H9 (cell line): ENCODE measurements around the gene NRXN2. TPM values are rescaled to one million over a fixed set of nuclear protein-coding genes. Genes with fewer than 3 reads are reported as not detected.

Experiments
- DNase-seq: peaks from one replicate; pipeline ENCODE4 v3.0.0-alpha.2; 2017
- H2AFZ ChIP-seq: one replicate; pipeline ENCODE4 v1.6.1; 2013; ENCODE audit warnings: mild to moderate bottlenecking, low read length, control low read depth, moderate library complexity
- H2AK5ac ChIP-seq: 2 replicates; pipeline ENCODE4 v1.6.1; 2013; ENCODE audit warnings: low read length, control low read depth, mixed read lengths; ENCODE audit not compliant: insufficient read length
- H2BK120ac ChIP-seq: one replicate; pipeline ENCODE4 v1.6.1; 2013; ENCODE audit warnings: low read depth, mild to moderate bottlenecking, low read length, control low read depth, inconsistent platforms; ENCODE audit not compliant: poor library complexity, severe bottlenecking
- H2BK12ac ChIP-seq: 2 replicates; pipeline ENCODE4 v1.6.1; 2013; ENCODE audit warnings: low read length, control low read depth, mixed read lengths, low read depth; ENCODE audit not compliant: insufficient read length
- H2BK15ac ChIP-seq: 2 replicates; pipeline ENCODE4 v1.6.1; 2013; ENCODE audit warnings: low read depth, low read length, control low read depth
- H2BK20ac ChIP-seq: one replicate; pipeline ENCODE4 v1.6.1; 2013; ENCODE audit warnings: low read depth, mild to moderate bottlenecking, low read length, control low read depth, inconsistent platforms; ENCODE audit not compliant: poor library complexity, severe bottlenecking
- H2BK5ac ChIP-seq: 2 replicates; pipeline ENCODE4 v1.6.1; 2013; ENCODE audit warnings: low read length, control low read depth, mixed read lengths; ENCODE audit not compliant: insufficient read length
- H3K14ac ChIP-seq: 2 replicates; pipeline ENCODE4 v1.6.1; 2013; ENCODE audit warnings: low read length, control low read depth; ENCODE audit not compliant: insufficient read depth
- H3K18ac ChIP-seq: 2 replicates; pipeline ENCODE4 v1.6.1; 2013; ENCODE audit warnings: low read depth, mild to moderate bottlenecking, mixed read lengths, low read length, control low read depth; ENCODE audit not compliant: insufficient read length
- H3K23ac ChIP-seq: 2 replicates; pipeline ENCODE4 v1.6.1; 2013; ENCODE audit warnings: low read length, control low read depth, mixed read lengths, low read depth; ENCODE audit not compliant: insufficient read length
- H3K23me2 ChIP-seq: 2 replicates; pipeline ENCODE4 v1.6.1; 2013; ENCODE audit warnings: low read depth, mild to moderate bottlenecking, mixed read lengths, low read length, control low read depth; ENCODE audit not compliant: insufficient read length, poor library complexity, severe bottlenecking
- H3K27ac ChIP-seq: 2 replicates; pipeline ENCODE4 v1.5.1; 2013; ENCODE audit warnings: low read length, control low read depth, mixed read lengths, low read depth; ENCODE audit not compliant: insufficient read length
- H3K27me3 ChIP-seq: 2 replicates; pipeline ENCODE4 v1.6.1; 2013; ENCODE audit warnings: low read length, control low read depth, inconsistent platforms; ENCODE audit not compliant: insufficient read depth
- H3K4ac ChIP-seq: 2 replicates; pipeline ENCODE4 v1.6.1; 2013; ENCODE audit warnings: low read depth, mild to moderate bottlenecking, control low read depth, inconsistent platforms, low read length, moderate library complexity
- H3K4me1 ChIP-seq: 2 replicates; pipeline ENCODE4 v1.6.1; 2013; ENCODE audit warnings: low read length, control low read depth, inconsistent platforms; ENCODE audit not compliant: insufficient read depth
- H3K4me2 ChIP-seq: 2 replicates; pipeline ENCODE4 v1.6.1; 2013; ENCODE audit warnings: low read length, control low read depth, mixed read lengths; ENCODE audit not compliant: insufficient read length, insufficient read depth
- H3K56ac ChIP-seq: 2 replicates; pipeline ENCODE4 v1.6.1; 2013; ENCODE audit warnings: low read depth, mild to moderate bottlenecking, mixed read lengths, low read length, control low read depth; ENCODE audit not compliant: insufficient read length
- H3K79me1 ChIP-seq: 2 replicates; pipeline ENCODE4 v1.6.1; 2013; ENCODE audit warnings: low read depth, mild to moderate bottlenecking, moderate library complexity, low read length, control low read depth, inconsistent platforms; ENCODE audit not compliant: insufficient read depth, poor library complexity, severe bottlenecking
- H3K79me2 ChIP-seq: 2 replicates; pipeline ENCODE4 v1.6.1; 2013; ENCODE audit warnings: low read length, control low read depth, inconsistent platforms; ENCODE audit not compliant: insufficient read depth
- H3K9ac ChIP-seq: 2 replicates; pipeline ENCODE4 v1.6.1; 2013; ENCODE audit warnings: low read length, control low read depth, mixed read lengths; ENCODE audit not compliant: insufficient read length; ENCODE audit errors: extremely low read depth
- H3K9me3 ChIP-seq: one replicate; pipeline ENCODE4 v1.6.1; 2013; ENCODE audit warnings: low read depth, low read length, inconsistent platforms; ENCODE audit not compliant: control insufficient read depth
- H3T11ph ChIP-seq: one replicate; pipeline ENCODE4 v1.6.1; 2013; ENCODE audit warnings: mild to moderate bottlenecking, low read length, control low read depth, inconsistent platforms
- H4K20me1 ChIP-seq: one replicate; pipeline ENCODE4 v1.6.1; 2013; ENCODE audit not compliant: control insufficient read depth, insufficient read length, insufficient read depth
- H4K5ac ChIP-seq: 2 replicates; pipeline ENCODE4 v1.6.1; 2013; ENCODE audit warnings: low read depth, mild to moderate bottlenecking, mixed read lengths, low read length, control low read depth; ENCODE audit not compliant: insufficient read length
- H4K8ac ChIP-seq: replicated peaks from 2 replicates; pipeline ENCODE4 v1.6.1; 2013; ENCODE audit warnings: low read length, control low read depth, mixed read lengths, low read depth; ENCODE audit not compliant: insufficient read length
- H4K91ac ChIP-seq: 2 replicates; pipeline ENCODE4 v1.6.1; 2013; ENCODE audit warnings: low read depth, mild to moderate bottlenecking, moderate library complexity, mixed read lengths, low read length, control low read depth; ENCODE audit not compliant: insufficient read length
- H3K27ac Mint-ChIP-seq, 3 experiments: 2 replicates in 2 of 3; 3 replicates in 1 of 3; pipeline ENCODE4 v1.8.0; 2020 to 2021; ENCODE audit warnings: mixed read lengths in 3 of 3, mild to moderate bottlenecking in 1 of 3, moderate library complexity in 1 of 3
- H3K27me3 Mint-ChIP-seq: 2 replicates; pipeline ENCODE4 v1.8.0; 2021; ENCODE audit warnings: low read depth, mild to moderate bottlenecking, moderate library complexity, mixed read lengths
- H3K36me3 Mint-ChIP-seq, 3 experiments: 2 replicates in 2 of 3; 3 replicates in 1 of 3; pipeline ENCODE4 v1.8.0; 2020 to 2021; ENCODE audit warnings: low read depth in 3 of 3, mixed read lengths in 3 of 3; ENCODE audit not compliant: insufficient read depth in 1 of 3
- H3K4me1 Mint-ChIP-seq, 2 experiments: 2 replicates each; pipeline ENCODE4 v1.8.0; 2020; ENCODE audit warnings: mixed read lengths in 2 of 2
- H3K4me3 Mint-ChIP-seq, 2 experiments: 2 replicates in 1 of 2; 3 replicates in 1 of 2; pipeline ENCODE4 v1.8.0; 2020 to 2021; ENCODE audit warnings: mild to moderate bottlenecking in 2 of 2, mixed read lengths in 2 of 2, moderate library complexity in 1 of 2
- H3K9me3 Mint-ChIP-seq, 2 experiments: 2 replicates in 1 of 2; 3 replicates in 1 of 2; pipeline ENCODE4 v1.8.0; 2020; ENCODE audit warnings: mild to moderate bottlenecking in 2 of 2, mixed read lengths in 2 of 2, moderate library complexity in 1 of 2
- WGBS: extraction: QIAGEN DNeasy Blood & Tissue Kit; methylation state at CpG from one replicate; pipeline ENCODE4 v1.1.7; 2013; ENCODE audit warnings: missing lambda C conversion rate, low lambda C conversion rate, mixed read lengths; ENCODE audit not compliant: insufficient read length; ENCODE audit errors: extremely low coverage; 5-methylcytosine and 5-hydroxymethylcytosine counted together
- total RNA-seq: library from RNA; stranded (reverse); gene quantifications from 2 replicates; pipeline ENCODE4 v1.2.1, GENCODE V29; 2021
- TF ChIP-seq, protein P1 (sequence below): fragments of 200-600 bp; sonication (generic); conservative IDR thresholded peaks from 3 replicates; pipeline ENCODE4 v1.8.0; 2021; ENCODE audit warnings: antibody characterized with exemption, mild to moderate bottlenecking

Gene NRXN2
- total RNA-seq, 1 experiment from 2014 or later, result 3.9 TPM

DNA sequence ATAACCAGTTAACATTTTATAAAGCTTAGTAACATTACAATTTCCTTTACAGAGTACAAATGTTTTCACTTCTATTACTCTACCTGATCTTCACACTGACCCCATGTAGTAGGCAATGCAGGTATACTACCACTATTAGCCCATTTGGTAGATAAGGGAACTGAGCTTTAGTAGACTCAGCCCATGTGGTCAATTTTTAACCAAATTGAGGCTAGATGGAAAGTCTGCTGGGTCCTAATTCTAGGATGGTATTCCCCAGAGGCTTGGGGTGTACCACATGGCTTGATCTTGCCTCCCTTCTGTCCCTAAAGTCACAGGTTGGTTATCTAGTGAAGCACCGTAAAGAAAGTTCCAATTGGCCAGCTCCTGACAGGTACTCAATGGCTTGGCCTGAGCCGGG, 48.2 kb downstream of the NRXN2 start:
- Histone ChIP-seq H2BK120ac (no peak overlapping the region), H4K5ac (no peak overlapping the region), H3T11ph (no peak overlapping the region), H2BK12ac (no peak overlapping the region), H3K18ac (no peak overlapping the region), H3K27ac (no peak overlapping the region), H2BK20ac (no peak overlapping the region), H3K14ac (no peak overlapping the region), H3K4me2 (no peak overlapping the region), H3K23ac (no peak overlapping the region), H2BK5ac (no peak overlapping the region), H3K79me2 (no peaks in the 10 kb centered on the region), H3K79me1 (no peaks in the 10 kb centered on the region), H4K91ac (no peak overlapping the region), H3K23me2 (peaks cover 2% of the 10 kb centered on the region), H3K27me3 (no peaks in the 10 kb centered on the region; the same call in 1 of the 2 replicates), H4K20me1 (no peaks in the 10 kb centered on the region), H2AK5ac (no peak overlapping the region), H2AFZ (no peak overlapping the region), H3K4me1 (no peaks in the 10 kb centered on the region), H4K8ac (no peak overlapping the region), H3K4ac (no peak overlapping the region), H3K9me3 (no peaks in the 10 kb centered on the region), H3K56ac (no peak overlapping the region), H3K9ac (no peak overlapping the region), H2BK15ac (no peak overlapping the region)
- Mint-ChIP-seq H3K4me1 (peaks cover 7 to 26% of the 10 kb centered on the region in 2 experiments; a peak in 3 of 4 replicates), H3K36me3 (no peaks in the 10 kb centered on the region), H3K27me3 (peaks cover 90% of the 10 kb centered on the region), H3K27ac (no peak overlapping the region), H3K4me3 (no peak overlapping the region), H3K9me3 (no peaks in the 10 kb centered on the region)
- DNase-seq, result no peak
- no CpG with 5 or more reads among the region's 2 CpGs for WGBS
- TF ChIP-seq, protein P1, sequence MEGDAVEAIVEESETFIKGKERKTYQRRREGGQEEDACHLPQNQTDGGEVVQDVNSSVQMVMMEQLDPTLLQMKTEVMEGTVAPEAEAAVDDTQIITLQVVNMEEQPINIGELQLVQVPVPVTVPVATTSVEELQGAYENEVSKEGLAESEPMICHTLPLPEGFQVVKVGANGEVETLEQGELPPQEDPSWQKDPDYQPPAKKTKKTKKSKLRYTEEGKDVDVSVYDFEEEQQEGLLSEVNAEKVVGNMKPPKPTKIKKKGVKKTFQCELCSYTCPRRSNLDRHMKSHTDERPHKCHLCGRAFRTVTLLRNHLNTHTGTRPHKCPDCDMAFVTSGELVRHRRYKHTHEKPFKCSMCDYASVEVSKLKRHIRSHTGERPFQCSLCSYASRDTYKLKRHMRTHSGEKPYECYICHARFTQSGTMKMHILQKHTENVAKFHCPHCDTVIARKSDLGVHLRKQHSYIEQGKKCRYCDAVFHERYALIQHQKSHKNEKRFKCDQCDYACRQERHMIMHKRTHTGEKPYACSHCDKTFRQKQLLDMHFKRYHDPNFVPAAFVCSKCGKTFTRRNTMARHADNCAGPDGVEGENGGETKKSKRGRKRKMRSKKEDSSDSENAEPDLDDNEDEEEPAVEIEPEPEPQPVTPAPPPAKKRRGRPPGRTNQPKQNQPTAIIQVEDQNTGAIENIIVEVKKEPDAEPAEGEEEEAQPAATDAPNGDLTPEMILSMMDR, result no peak
